ENCODE data around the gene ZNF28.
"Not testable (repeated sequence)": the region's sequence is repeated elsewhere in the genome, so short reads cannot be mapped to it uniquely, and the experiment has no call there.

Gene ZNF28

GRCh38 chr19:52821204-52821960 lies at the start of gene ZNF28:
Gene ZNF28, minus strand, starts transcription at chr19:52821633. Its CDS starts 3,675 bp downstream, at chr19:52817958.
- in situ Hi-C loops (cut with MboI; ENCODE audit: low sequenced_read_pairs) = not testable (repeated sequence)

GRCh38 chr19:52868031-52868430 lies 46.6 kb upstream of the ZNF28 start:
- in situ Hi-C loops (cut with MboI; ENCODE audit: low sequenced_read_pairs) = not testable (repeated sequence)

GRCh38 chr19:52857378-52858191 lies 36.2 kb upstream of the ZNF28 start, which contains the start of gene ZNF468:
Gene ZNF468, minus strand, starts transcription at chr19:52857619. Its CDS starts 3,347 bp downstream, at chr19:52854272.
- in situ Hi-C loops (cut with MboI; ENCODE audit: low sequenced_read_pairs) = not testable (repeated sequence)

- in situ Hi-C loops (cut with MboI; ENCODE audit: low sequenced_read_pairs) = not testable (repeated sequence)
These were observed 35.3 kb upstream of the ZNF28 start for GRCh38 chr19:52856540-52857377.

GRCh38 chr19:52847352-52847751 lies 25.9 kb upstream of the ZNF28 start:
- in situ Hi-C loops (cut with MboI; ENCODE audit: low sequenced_read_pairs) = not testable (repeated sequence)

- in situ Hi-C loops (cut with MboI; ENCODE audit: low sequenced_read_pairs) = not testable (repeated sequence)
These were observed 19.5 kb upstream of the ZNF28 start for GRCh38 chr19:52840825-52841465.

GRCh38 chr19:52834289-52834688 lies 12.9 kb upstream of the ZNF28 start:
- in situ Hi-C loops (cut with MboI; ENCODE audit: low sequenced_read_pairs) = not testable (repeated sequence)

- in situ Hi-C loops (cut with MboI; ENCODE audit: low sequenced_read_pairs) = not testable (repeated sequence)
These were observed 12.1 kb upstream of the ZNF28 start for GRCh38 chr19:52833541-52833940.

- in situ Hi-C loops (cut with MboI; ENCODE audit: low sequenced_read_pairs) = not testable (repeated sequence)
These were observed 8.4 kb upstream of the ZNF28 start for GRCh38 chr19:52829866-52830265.

- in situ Hi-C loops (cut with MboI; ENCODE audit: low sequenced_read_pairs) = no loop called here
These were observed 4.3 kb upstream of the ZNF28 start for GRCh38 chr19:52825765-52826164.

GRCh38 chr19:52823676-52824075 lies 2.2 kb upstream of the ZNF28 start:
- in situ Hi-C loops (cut with MboI; ENCODE audit: low sequenced_read_pairs) = no loop called here

GRCh38 chr19:52820472-52821203 lies 795 bp downstream of the ZNF28 start:
- in situ Hi-C loops (cut with MboI; ENCODE audit: low sequenced_read_pairs) = not testable (repeated sequence)

- in situ Hi-C loops (cut with MboI; ENCODE audit: low sequenced_read_pairs) = no loop called here
These were observed 11.6 kb downstream of the ZNF28 start for GRCh38 chr19:52809801-52810200.

GRCh38 chr19:52799950-52800640 lies 21.3 kb downstream of the ZNF28 start:
- in situ Hi-C loops (cut with MboI; ENCODE audit: low sequenced_read_pairs) = not testable (repeated sequence)

- in situ Hi-C loops (cut with MboI; ENCODE audit: low sequenced_read_pairs) = no loop called here
These were observed 32.0 kb downstream of the ZNF28 start for GRCh38 chr19:52789440-52789839.

- in situ Hi-C loops (cut with MboI; ENCODE audit: low sequenced_read_pairs) = not testable (repeated sequence)
These were observed 34.7 kb downstream of the ZNF28 start, which contains the start of gene ZNF600 for GRCh38 chr19:52786464-52787354. Gene ZNF600, minus strand, starts transcription at chr19:52786791. Its CDS starts 7,903 bp downstream, at chr19:52778888.

GRCh38 chr19:52786078-52786463 lies 35.4 kb downstream of the ZNF28 start:
- in situ Hi-C loops (cut with MboI; ENCODE audit: low sequenced_read_pairs) = no loop called here

- in situ Hi-C loops (cut with MboI; ENCODE audit: low sequenced_read_pairs) = no loop called here
These were observed 35.9 kb downstream of the ZNF28 start for GRCh38 chr19:52785506-52785905.

Measured in HL-60/S4 (cell line).